ENCODE data around the gene RNF222.

RNF222 gene, protein sequence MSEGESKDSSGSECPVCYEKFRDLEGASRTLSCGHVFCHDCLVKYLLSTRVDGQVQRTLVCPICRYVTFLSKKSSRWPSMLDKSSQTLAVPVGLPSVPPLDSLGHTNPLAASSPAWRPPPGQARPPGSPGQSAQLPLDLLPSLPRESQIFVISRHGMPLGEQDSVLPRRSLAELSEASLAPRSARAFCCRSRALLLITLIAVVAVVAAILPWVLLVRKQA

DNA sequence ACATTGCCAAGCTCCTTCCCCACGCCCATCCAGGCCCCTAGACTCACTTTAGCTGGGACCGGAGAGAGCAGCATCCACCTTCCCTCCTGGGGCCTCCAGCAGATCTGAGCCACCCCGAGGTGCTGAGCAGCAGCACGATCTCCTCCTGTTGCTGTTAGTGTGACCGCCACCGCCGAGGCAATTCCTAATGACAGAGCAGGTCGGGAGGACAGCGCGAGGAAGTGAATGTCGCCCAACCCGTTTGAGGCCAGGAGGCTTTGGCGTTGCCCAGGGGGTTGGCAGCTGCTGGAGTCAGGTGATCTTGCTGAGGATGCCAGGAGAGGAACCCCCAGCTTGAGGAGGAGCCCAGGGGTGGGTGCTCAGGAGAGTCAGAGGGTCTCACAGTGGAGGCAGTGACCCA, at the start of gene RNF222:
Gene RNF222 (minus strand): TSS at position 192 of the 400 bp plus-strand sequence. CDS start 4,366 bp downstream, outside the sequence.
- DNase-seq, result no peak

DNA sequence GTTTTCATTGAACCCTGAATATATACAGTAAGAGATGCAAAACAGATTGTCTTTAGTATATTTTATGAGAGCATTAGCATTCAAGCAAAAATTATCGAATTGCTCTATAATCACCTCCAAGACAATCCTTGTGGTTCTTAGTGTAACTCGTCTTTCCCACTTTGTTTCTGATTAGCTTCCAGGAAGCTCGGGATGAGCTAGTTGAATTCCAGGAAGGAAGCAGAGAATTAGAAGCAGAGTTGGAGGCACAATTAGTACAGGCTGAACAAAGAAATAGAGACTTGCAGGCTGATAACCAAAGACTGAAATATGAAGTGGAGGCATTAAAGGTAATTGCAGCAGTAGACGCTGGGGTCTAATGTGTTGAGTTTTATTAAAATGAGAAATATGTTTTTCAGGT, 47.9 kb upstream of the RNF222 start:
- no peak for DNase-seq

DNA sequence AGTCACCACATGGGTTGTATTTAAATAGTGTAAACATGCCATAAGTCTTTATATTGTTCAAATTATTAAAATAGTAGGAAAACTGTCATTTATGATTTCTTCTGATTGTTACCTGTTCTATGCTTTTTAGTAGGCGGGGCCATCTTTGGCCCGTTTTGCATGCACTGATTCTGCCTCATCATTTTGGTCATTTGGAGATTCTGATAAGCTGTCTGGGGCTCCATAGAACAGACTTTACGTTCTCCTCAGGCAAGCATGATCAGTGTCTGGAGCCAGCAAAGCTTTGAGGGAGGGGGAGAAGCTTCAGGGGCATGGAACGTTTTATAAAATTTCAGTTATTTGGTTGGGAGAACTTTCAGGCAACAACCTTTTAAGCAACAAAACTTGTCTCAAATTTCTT, 46.9 kb upstream of the RNF222 start:
- DNase-seq, result no peak

- no peak for DNase-seq
Observed at GRCh38 chr17:8443756-8444155, 46.1 kb upstream of the RNF222 start.

DNA sequence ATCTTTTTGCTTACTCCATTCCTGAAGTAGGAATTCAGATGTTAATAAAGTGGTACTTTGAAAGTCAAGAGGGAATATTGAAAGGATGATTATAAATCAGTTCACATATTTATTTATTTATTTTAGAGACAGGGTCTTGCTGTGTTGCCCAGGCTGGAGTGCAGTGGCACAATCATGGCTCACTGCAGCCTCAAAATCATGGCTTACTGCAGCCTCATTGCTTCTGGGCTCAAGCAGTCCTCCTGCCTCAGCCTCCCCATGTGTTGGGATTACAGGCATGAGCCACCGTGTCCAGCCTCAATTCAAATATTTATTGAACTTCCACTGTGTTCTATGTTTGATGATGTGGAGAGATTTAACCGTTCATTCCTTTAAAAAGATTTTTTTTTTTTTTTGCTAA, 44.7 kb upstream of the RNF222 start:
- DNase-seq, result no peak

DNA sequence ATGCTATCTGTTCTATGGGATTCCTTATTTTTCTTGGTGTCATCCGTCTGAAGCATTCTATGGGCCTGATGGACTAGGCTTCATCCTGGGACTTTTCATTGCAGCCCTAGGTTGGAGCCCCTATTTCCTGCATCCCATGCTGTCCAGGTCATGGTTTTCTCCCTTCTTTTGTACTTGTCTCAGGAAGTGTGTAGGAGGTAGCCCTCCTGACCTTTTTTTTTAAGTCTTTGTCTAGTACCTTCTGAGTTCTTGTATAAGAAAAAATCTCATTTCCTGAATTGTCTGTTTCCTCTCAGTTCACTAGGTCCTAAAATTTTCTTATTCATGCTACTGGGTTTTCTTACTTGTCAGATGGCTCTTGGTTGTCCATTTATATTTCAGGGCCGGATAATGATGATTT, 44.1 kb upstream of the RNF222 start:
- no peak for DNase-seq

GRCh38 chr17:8439681-8440080, 42.1 kb upstream of the RNF222 start:
- no peak for DNase-seq

DNA sequence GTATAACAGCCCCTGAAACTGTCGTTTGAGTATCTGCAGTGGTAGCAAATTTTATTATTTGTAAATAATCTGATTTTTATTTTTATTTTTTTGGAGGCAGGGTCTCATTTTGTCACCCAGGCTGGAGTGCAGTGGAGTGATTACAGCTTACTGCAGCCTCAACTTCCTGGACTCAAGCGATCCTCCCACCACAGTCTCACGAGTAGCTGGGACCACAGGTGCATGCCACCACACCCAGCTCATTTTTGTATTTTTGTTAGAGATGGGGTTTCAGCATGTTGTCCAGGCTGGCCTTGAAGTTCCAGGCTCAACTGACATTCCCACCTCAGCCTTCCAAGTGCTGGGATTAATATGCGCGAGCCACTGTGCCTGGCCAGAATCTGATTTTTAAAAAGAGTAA, 40.8 kb upstream of the RNF222 start:
- DNase-seq, result no peak

DNA sequence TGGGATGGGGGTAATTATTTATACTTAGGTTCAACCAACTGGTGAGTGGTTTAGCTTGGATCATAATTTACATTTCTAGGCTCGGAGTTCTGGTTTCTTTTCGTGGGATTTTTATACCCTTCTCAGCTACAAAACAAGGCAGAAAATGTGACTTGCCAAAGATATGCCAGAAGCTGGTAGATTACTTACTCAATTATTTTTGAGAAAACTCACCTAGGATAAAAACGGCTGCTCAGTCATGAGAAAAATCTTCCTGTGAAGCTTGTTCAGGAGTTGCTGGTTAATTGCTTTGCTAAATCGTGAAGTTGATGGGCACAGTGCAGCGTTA, 39.2 kb upstream of the RNF222 start:
- DNase-seq, result no peak

GRCh38 chr17:8436169-8436843, 38.7 kb upstream of the RNF222 start:
- DNase-seq, result peak in 32 of 58 donors; percentile 13 to 80 (median 59)

DNA sequence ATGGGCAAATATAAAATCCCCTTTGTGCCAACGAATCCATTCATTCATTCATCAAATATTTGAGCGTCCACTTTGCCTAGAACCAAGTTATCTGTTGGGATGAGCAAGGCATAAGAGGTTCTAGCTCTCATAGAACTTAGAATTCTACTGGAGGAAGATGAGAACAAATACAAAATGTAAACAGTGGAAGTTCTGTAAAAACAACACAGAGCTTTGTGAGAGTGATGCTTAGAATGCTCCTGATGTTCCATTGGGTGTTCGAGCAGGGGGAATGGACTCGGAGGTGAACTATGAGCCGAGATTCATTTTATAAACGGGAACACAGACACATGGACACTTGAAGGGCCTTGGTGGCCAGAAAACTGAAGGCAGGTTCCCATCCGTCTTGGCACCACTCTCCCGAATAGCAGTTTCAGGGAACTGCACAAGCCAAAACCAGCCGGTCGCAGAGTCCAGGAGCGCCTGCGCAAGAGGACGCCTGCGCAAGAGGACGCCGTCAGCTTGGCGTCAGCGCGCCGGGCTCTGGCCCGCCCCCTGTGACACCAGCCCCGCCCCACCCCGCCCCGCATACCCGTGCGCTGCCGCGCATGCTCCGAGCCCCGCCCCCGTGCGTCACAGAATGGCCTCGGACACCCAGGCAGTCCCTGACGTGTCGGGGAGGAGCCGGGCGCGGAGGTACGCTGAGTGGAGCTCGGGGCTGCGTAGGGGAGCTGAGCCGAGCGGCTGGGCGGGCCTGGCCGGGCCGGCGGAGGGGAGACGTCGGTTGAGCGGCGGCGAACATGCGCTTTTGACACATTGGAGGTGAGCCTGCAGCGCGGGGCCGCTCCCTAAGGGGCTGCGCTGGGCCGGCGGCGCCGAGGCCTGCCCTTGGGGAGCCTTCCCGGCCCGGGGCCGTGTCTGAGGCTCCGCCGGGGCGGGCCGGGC, 37.9 kb upstream of the RNF222 start, which contains the start of gene NDEL1:
Gene NDEL1 (plus strand): TSS at position 640 of the 924 bp plus-strand sequence. CDS start 8,388 bp downstream, outside the sequence.
- peak; percentile 78 to 99 (median 98) for DNase-seq

GRCh38 chr17:8430966-8431365, 33.3 kb upstream of the RNF222 start:
- DNase-seq, result peak in 11 of 58 donors; percentile 6 to 72 (median 26)

DNA sequence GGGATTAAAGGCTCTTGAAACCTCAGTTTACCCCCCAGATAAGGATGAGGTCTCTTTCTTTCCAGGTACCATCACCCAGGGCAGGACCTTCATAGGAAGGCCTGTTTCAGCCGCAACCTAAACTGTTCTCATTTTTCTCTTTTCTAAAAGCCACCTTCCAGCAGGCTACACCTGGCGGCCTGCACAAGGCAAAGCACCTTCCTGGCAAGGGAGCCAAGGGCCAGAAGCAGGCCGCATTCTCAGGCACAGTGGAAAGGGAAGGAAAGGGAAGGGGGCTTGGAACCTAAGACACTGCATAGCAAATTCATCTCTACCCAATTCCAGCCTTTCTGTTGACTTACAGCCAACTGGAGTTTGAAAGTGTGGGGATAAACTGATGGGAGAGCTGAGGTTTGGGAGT, 29.2 kb upstream of the RNF222 start:
- DNase-seq, result no peak

GRCh38 chr17:8426094-8426720, 28.6 kb upstream of the RNF222 start:
- no peak for DNase-seq

DNA sequence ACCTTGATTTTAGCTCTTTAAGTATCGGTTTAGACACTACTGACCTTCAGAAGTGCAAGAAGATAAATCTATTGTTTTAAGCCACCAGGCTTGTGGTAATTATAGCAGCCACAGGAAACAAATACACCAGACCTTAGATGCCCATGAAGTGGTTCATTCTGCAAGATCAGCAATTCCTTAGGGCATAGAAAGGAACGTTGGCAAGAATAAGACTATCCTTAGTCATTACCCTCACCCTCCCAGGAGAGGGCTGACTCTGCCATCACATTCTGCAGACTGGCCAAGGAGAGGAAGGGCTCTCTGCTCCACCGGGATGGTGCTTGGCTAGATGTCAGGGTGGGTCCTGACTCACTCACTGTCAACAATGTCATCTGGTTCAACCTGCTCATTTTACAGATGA, 23.9 kb upstream of the RNF222 start:
- no peak for DNase-seq

- DNase-seq, result peak in 3 of 58 donors; percentile 10 to 24 (median 14)
Observed at GRCh38 chr17:8420041-8420934, 22.7 kb upstream of the RNF222 start.

- no peak for DNase-seq
Observed at GRCh38 chr17:8419305-8419704, 21.7 kb upstream of the RNF222 start.

DNA sequence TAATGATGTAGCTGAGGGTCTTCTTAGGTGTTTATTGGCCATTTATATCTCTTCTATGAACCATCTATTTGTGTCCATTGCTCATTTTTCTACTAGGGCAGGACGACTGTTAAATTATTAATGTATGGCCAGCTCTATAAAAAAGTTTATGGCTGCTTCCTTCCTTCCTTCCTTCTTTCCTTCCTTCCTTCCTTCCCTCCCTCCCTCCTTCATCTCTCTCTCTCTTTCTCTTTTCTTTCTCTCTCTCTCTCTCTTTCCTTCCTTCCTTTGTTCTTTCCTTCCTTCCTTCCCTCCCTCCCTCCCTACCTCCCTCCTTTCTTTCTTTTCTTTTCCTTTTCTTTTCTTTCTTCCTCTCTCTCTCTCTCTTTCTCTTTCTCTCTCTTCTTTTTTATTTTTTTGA, 20.8 kb upstream of the RNF222 start:
- DNase-seq, result no peak

- no peak for DNase-seq
Observed at GRCh38 chr17:8417806-8418205, 20.2 kb upstream of the RNF222 start.

DNA sequence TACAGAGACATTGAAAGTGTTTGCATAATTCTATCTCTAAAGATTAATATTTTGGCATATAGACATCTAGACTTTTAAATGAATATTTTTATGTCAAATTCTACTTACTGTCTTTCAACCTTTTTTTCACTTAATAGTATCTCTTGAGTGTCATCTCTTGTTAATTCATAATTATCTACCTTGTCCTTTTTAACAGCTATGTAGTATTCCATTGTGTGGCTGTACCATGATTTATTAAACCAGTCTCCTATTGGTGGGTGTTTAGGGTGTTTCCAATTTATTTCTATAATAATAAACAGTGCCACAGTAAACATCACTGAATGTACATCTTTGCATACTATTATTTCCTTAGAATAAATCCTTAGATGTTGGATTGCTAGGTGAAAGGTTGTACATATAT, 16.3 kb upstream of the RNF222 start:
- DNase-seq, result no peak

GRCh38 chr17:8413328-8413727, 15.7 kb upstream of the RNF222 start:
- no peak for DNase-seq

Measured in anterior cingulate cortex (tissue), 58 donors.